NB4 (cell line): Measurements from ENCODE around the gene JAKMIP2.

Source experiments
- DNase-seq: peaks from one replicate; pipeline ENCODE4 v3.0.0; 2010; ENCODE audit warnings: low read depth
- H3K4me3 ChIP-seq: one replicate; pipeline ENCODE4 v1.5.1; 2011; ENCODE audit warnings: mild to moderate bottlenecking, low read depth, low read length, moderate library complexity
- CTCF ChIP-seq: IDR thresholded peaks from one replicate; pipeline ENCODE4 v1.5.1; 2012; ENCODE audit warnings: low read depth, low read length
- MYC ChIP-seq: IDR thresholded peaks from 2 replicates; pipeline ENCODE4 v1.6.1; 2011; ENCODE audit warnings: low read depth, low read length
- POLR2A ChIP-seq: IDR thresholded peaks from 2 replicates; pipeline ENCODE4 v1.6.1; 2011; ENCODE audit warnings: mild to moderate bottlenecking; ENCODE audit not compliant: insufficient read length; ENCODE audit errors: extremely low read depth
- TF ChIP-seq, protein P1 (sequence below): IDR thresholded peaks from 2 replicates; pipeline ENCODE4 v1.6.1; 2011; ENCODE audit warnings: low read depth, low read length

Gene JAKMIP2

GRCh38 chr5:147563466-147564123 lies 218.9 kb downstream of the JAKMIP2 start:
- no peak for DNase-seq
- no peak overlapping the region for H3K4me3 ChIP-seq
- TF ChIP-seq CTCF (no peak), MYC (no peak), POLR2A (no peak)
- TF ChIP-seq, protein P1, sequence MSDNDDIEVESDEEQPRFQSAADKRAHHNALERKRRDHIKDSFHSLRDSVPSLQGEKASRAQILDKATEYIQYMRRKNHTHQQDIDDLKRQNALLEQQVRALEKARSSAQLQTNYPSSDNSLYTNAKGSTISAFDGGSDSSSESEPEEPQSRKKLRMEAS, result no peak

GRCh38 chr5:147561435-147561834 lies 221.1 kb downstream of the JAKMIP2 start:
- TF ChIP-seq CTCF (no peak), POLR2A (no peak), MYC (no peak)
- TF ChIP-seq, protein P1, result no peak
- H3K4me3 ChIP-seq, result no peak overlapping the region

GRCh38 chr5:147560718-147561331 lies 221.7 kb downstream of the JAKMIP2 start:
- no peak for TF ChIP-seq MYC
- TF ChIP-seq CTCF, result no peak
- no peak for TF ChIP-seq POLR2A
- TF ChIP-seq, protein P1, result no peak
- no peak for DNase-seq
- H3K4me3 ChIP-seq, result no peak overlapping the region

More at GRCh38 chr5:147561435-147561834, 221.1 kb downstream of the JAKMIP2 start:
- DNase-seq, result no peak

DNA sequence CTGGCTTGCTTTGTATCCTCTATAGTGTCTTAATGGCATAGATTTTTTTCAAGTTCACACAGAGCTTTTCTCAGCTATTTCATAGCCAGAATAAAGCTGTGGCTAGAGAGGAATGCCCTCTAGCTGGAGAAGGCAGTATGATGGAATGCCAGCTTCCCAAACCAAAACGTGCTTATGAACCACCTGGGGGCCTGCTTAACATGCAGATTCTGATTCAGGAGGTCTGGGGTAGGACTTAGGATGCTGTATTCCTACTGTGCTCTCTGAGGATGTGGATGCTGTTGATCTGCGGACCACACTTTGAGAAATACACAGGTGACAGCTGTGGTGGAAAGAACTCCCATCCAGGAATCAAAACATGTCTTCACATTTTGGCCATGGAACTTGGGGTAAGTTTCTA lies 222.8 kb downstream of the JAKMIP2 start:
- no peak for DNase-seq
- TF ChIP-seq MYC (no peak), CTCF (no peak), POLR2A (no peak)
- TF ChIP-seq, protein P1, result no peak
- H3K4me3 ChIP-seq, result no peak overlapping the region

- H3K4me3 ChIP-seq, result no peak overlapping the region
- TF ChIP-seq POLR2A, result no peak
- peak; percentile 25 for TF ChIP-seq CTCF
- TF ChIP-seq, protein P1, result no peak
- no peak for TF ChIP-seq MYC
- DNase-seq, result peak; percentile 20
Measured at GRCh38 chr5:147558826-147559225, 223.7 kb downstream of the JAKMIP2 start.
